Progenitor cell of endocrine pancreas (in vitro differentiated cells): ENCODE data around the gene MYO1E. TPM values are rescaled to one million over a fixed set of nuclear protein-coding genes. Genes with fewer than 3 reads are reported as not detected.

Source experiments
- DNase-seq: peaks from one replicate; pipeline ENCODE4 v3.0.0; 2021; ENCODE audit warnings: low spot score; ENCODE audit not compliant: unreplicated experiment
- H3K27ac Mint-ChIP-seq: 2 replicates; pipeline ENCODE4 v1.8.0; 2021; ENCODE audit warnings: mild to moderate bottlenecking, moderate library complexity, mixed read lengths
- H3K27me3 Mint-ChIP-seq: 2 replicates; pipeline ENCODE4 v1.8.0; 2021; ENCODE audit warnings: mixed read lengths
- H3K36me3 Mint-ChIP-seq: 2 replicates; pipeline ENCODE4 v1.8.0; 2022; ENCODE audit warnings: mixed read lengths; ENCODE audit not compliant: insufficient read depth
- H3K4me1 Mint-ChIP-seq: 2 replicates; pipeline ENCODE4 v1.8.0; 2021; ENCODE audit warnings: low read depth, mixed read lengths
- H3K4me3 Mint-ChIP-seq: 2 replicates; pipeline ENCODE4 v1.8.0; 2021; ENCODE audit warnings: low read depth, mild to moderate bottlenecking, moderate library complexity, mixed read lengths
- H3K9me3 Mint-ChIP-seq: 2 replicates; pipeline ENCODE4 v1.8.0; 2021; ENCODE audit warnings: low read depth, mixed read lengths
- CTCF ChIP-seq: fragments of 200-600 bp; sonication (generic); IDR thresholded peaks from one replicate; pipeline ENCODE4 v1.5.0; 2021; ENCODE audit warnings: antibody characterized with exemption, mild to moderate bottlenecking; ENCODE audit not compliant: unreplicated experiment
- total RNA-seq: library from RNA; stranded (reverse); gene quantifications from 2 replicates; pipeline ENCODE4 v1.2.1, GENCODE V29; 2021

MYO1E gene
- total RNA-seq, 1 donor from 2014 or later, result 40.4 TPM

- H3K4me3 Mint-ChIP-seq, result no peak overlapping the region
- no peak for DNase-seq
- H3K27ac Mint-ChIP-seq, result no peak overlapping the region
- no peak for TF ChIP-seq CTCF
- no peaks in the 10 kb centered on the region for H3K27me3 Mint-ChIP-seq
- no peaks in the 10 kb centered on the region for H3K9me3 Mint-ChIP-seq
- no peaks in the 10 kb centered on the region for H3K4me1 Mint-ChIP-seq
- peaks cover 7% of the 10 kb centered on the region for H3K36me3 Mint-ChIP-seq
These were observed 219.2 kb downstream of the MYO1E start for GRCh38 chr15:59153466-59153865.

DNA sequence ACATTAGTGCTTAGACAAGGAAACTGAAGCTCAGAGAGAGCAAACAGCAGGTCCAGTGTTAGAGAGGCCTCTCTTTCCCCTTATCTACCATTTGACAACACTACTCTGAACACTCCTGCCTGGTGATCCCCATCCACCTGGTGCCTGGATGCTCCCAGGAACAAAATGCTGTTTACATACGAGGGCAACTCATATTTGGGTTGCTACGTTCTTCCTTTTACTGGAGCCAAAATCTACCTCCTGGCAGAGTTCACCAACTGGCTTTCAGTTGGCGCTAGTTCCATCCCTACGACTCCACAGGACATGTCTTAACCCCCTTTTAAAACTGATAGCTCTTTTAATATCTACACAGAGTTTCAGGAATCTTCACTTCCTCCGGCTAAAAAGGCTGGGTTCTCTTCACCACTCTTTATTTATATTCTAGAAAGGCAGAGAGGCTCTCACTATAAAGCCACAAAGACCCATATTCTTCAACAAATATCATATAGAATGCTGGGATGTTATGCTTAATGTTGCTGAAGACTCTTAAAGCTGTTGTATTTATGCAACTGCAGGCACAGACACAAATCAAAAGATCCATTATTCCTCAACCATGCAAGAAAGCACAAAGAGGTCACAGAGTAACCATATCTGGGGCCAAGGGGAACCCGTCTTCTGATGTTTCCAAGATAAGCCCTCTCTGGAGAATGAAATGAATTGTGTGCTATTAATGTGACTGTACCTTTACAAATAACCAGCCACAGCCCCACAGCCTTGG is 219.8 kb downstream of the MYO1E start:
- Mint-ChIP-seq H3K27ac (no peak overlapping the region), H3K9me3 (no peaks in the 10 kb centered on the region), H3K4me1 (no peaks in the 10 kb centered on the region), H3K27me3 (no peaks in the 10 kb centered on the region), H3K4me3 (no peak overlapping the region), H3K36me3 (peaks cover 7% of the 10 kb centered on the region)
- no peak for TF ChIP-seq CTCF
- DNase-seq, result no peak

DNA sequence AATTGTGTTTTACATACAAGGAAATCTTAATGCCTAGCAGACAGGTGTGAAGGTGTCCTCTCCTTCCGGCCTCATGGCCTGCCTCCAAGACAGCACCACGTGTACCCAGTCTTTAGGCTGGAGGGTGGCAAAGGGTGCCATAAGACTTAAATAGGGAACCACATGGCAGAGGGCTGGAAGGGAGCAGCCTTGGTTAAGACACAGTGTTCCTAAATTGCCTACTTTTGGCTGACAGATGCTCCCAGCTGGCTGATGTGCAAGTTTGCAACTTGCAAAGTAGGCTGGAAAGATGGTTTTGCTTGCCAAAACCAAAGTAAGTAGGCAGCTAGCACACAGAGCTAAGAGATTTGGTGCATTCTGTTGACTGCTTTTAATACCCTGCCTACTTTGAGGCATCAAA is 222.5 kb downstream of the MYO1E start:
- Mint-ChIP-seq H3K4me1 (no peaks in the 10 kb centered on the region), H3K36me3 (peaks cover 5% of the 10 kb centered on the region), H3K27me3 (no peaks in the 10 kb centered on the region), H3K9me3 (no peaks in the 10 kb centered on the region), H3K4me3 (no peak overlapping the region), H3K27ac (no peak overlapping the region)
- TF ChIP-seq CTCF, result no peak
- DNase-seq, result no peak

- H3K36me3 Mint-ChIP-seq, result peaks cover 6% of the 10 kb centered on the region
- no peaks in the 10 kb centered on the region for H3K4me1 Mint-ChIP-seq
- no peaks in the 10 kb centered on the region for H3K9me3 Mint-ChIP-seq
- H3K4me3 Mint-ChIP-seq, result no peak overlapping the region
- no peak for DNase-seq
- TF ChIP-seq CTCF, result no peak
- no peaks in the 10 kb centered on the region for H3K27me3 Mint-ChIP-seq
- no peak overlapping the region for H3K27ac Mint-ChIP-seq
These were observed 224.4 kb downstream of the MYO1E start for GRCh38 chr15:59148153-59148833.

DNA sequence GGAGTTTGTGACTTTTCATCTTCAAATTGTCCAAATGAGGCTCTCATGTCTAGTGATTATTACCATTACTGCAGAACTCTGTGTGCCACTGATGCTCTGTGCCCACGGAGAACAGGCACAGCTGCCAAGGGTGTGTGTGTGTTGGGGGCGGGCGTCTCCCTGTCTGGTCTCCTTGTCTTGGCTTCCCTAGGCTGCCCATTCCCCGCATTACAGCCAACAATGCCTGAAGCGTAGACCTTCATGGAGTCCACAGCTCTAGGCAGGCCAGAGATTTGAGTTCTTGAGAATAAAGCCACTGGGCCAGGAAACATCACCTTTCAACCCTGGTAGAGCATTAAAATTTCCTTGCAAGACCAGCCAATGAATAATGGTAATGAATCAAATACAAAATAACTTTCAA is 225.0 kb downstream of the MYO1E start:
- Mint-ChIP-seq H3K4me1 (no peaks in the 10 kb centered on the region), H3K4me3 (no peak overlapping the region), H3K9me3 (no peaks in the 10 kb centered on the region), H3K27me3 (no peaks in the 10 kb centered on the region), H3K27ac (no peak overlapping the region), H3K36me3 (peaks cover 6% of the 10 kb centered on the region)
- TF ChIP-seq CTCF, result no peak
- no peak for DNase-seq
